Measurements from ENCODE around the gene FMN1. TPM values are rescaled to one million over a fixed set of nuclear protein-coding genes. Genes with fewer than 3 reads are reported as not detected.

Gene FMN1
- total RNA-seq, 1 experiment from 2014 or later, result 3.9 TPM

DNA sequence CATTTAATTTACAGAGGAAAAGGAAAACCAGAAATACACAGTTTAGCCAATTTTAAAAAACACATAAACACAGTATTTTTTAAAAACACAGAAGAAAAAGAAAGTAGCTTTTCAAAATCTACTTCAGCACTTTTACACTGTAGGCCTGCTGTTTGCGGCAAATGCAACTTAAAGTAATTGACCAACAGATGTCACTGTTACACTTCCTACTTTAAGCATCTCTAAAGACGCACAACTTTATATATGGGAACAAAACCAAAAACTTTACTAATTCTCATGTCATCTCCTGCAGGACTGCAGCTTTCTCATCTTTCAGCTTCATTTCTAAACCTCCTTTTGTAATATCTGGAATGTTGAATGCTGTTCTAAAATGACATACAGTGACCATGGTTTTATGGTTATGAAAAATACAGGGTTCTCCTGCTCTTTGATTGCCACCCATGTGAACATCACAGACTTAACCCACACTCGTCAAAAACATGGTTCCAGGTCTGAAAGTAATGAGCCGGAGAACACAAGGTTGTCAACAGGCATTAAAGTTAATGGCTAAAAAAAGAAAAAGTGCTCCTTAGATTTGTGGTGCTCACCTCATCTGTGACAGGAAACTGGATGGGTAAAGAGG lies 107.9 kb downstream of the FMN1 start:
- intact Hi-C loops (cut with micrococcal nuclease; ENCODE audit: unreplicated experiment), result loop anchor here (1.0 kb wide), 1 partner anchor 46 kb away; no protein-coding TSS in a partner anchor
- no peaks in the 10 kb centered on the region for H3K9me3 ChIP-seq (ENCODE audit: control insufficient read depth, insufficient read depth, low read depth, low read length)
- peak; percentile 71; the same call in 1 of the 2 replicates for TF ChIP-seq CTCF (IDR thresholded peaks at IDR 0.05)
- TF ChIP-seq POLR2AphosphoS5 (IDR thresholded peaks at IDR 0.05; ENCODE audit: low read depth, low read length), result no peak
- ATAC-seq, result peak; percentile 93
- BruUV-seq (replicated peaks), result no TSS peak
- H3K27ac ChIP-seq (ENCODE audit: low read length), result no peak overlapping the region
- no peaks in the 10 kb centered on the region for H3K36me3 ChIP-seq (ENCODE audit: control insufficient read depth, insufficient read depth, low read length)
- peak; percentile 30 for DNase-seq (ENCODE audit: low read depth, low spot score)
- no peak overlapping the region for H3K4me3 ChIP-seq (ENCODE audit: low read depth in 2 of 2, low read length in 2 of 2)
- in situ Hi-C loops (cut with HindIII; ENCODE audit: low pct_unique_long_range_greater_than_20kb, low sequenced_read_pairs), result no loop called here
- CTCF ChIA-PET, result interaction anchor here (0.6 to 2.8 kb wide), 4 partner anchors 17 to 185 kb away, joined by 3 to 10 read pairs (median 3); no protein-coding TSS in a partner anchor
- no peaks in the 10 kb centered on the region for H3K27me3 ChIP-seq (ENCODE audit: control insufficient read depth, insufficient read depth, low read length)
- POLR2A ChIA-PET, result no interaction called here
- H3K4me1 ChIP-seq (ENCODE audit: control insufficient read depth, insufficient read depth, low read length), result no peaks in the 10 kb centered on the region

DNA sequence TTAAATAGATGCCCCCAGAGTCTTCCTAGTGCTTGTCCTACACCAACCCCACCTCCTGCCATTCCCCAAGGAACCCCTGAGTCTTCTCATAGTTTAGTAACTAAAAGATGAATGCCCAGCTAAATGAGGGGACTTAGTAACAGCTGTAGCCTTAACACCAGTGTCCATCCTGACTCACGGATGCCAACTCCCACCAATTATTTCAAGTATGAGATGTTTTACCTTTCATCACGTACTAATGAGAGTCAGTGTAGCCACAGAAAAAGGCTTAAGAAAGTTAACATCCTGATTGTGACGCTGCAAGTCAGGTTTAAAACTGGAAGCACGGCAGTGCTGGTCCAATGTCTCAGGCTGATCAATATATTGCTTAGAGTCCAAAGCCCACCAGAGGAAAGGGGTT lies 109.9 kb downstream of the FMN1 start:
- no peaks in the 10 kb centered on the region for H3K27me3 ChIP-seq (ENCODE audit: control insufficient read depth, insufficient read depth, low read length)
- CTCF ChIA-PET, result interaction anchor here (2.8 kb wide), 1 partner anchor 48 kb away, joined by 10 read pairs; no protein-coding TSS in a partner anchor
- no TSS peak for BruUV-seq (replicated peaks)
- H3K4me3 ChIP-seq (ENCODE audit: low read depth in 2 of 2, low read length in 2 of 2), result no peak overlapping the region
- in situ Hi-C loops (cut with HindIII; ENCODE audit: low pct_unique_long_range_greater_than_20kb, low sequenced_read_pairs) (no loop called here), intact Hi-C loops (cut with micrococcal nuclease; ENCODE audit: unreplicated experiment) (no loop called here)
- POLR2A ChIA-PET, result no interaction called here
- no peaks in the 10 kb centered on the region for H3K4me1 ChIP-seq (ENCODE audit: control insufficient read depth, insufficient read depth, low read length)
- DNase-seq (ENCODE audit: low read depth, low spot score), result no peak
- TF ChIP-seq SIN3A (IDR thresholded peaks at IDR 0.05; ENCODE audit: borderline replicate concordance, insufficient read depth, low read depth, low read length) (no peak), TCF7L2 (IDR thresholded peaks at IDR 0.05; ENCODE audit: low read depth, low read length) (no peak), POLR2AphosphoS5 (IDR thresholded peaks at IDR 0.05; ENCODE audit: low read depth, low read length) (no peak), CTCF (IDR thresholded peaks at IDR 0.05) (no peak), REST (IDR thresholded peaks at IDR 0.05; ENCODE audit: insufficient read depth in 1 of 2, low read depth in 2 of 2, low read length in 1 of 2) (no peak)
- no peaks in the 10 kb centered on the region for H3K36me3 ChIP-seq (ENCODE audit: control insufficient read depth, insufficient read depth, low read length)
- no peak for ATAC-seq
- H3K9me3 ChIP-seq (ENCODE audit: control insufficient read depth, insufficient read depth, low read depth, low read length), result no peaks in the 10 kb centered on the region
- no peak overlapping the region for H3K27ac ChIP-seq (ENCODE audit: low read length)
